AG08395 (cell line): ENCODE results near the gene EPGN.

ENCODE experiments used
- DNase-seq: peaks from one replicate; pipeline ENCODE4 v3.0.0; 2012; ENCODE audit warnings: mixed read lengths, low spot score

EPGN gene, protein sequence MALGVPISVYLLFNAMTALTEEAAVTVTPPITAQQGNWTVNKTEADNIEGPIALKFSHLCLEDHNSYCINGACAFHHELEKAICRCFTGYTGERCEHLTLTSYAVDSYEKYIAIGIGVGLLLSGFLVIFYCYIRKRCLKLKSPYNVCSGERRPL

DNA sequence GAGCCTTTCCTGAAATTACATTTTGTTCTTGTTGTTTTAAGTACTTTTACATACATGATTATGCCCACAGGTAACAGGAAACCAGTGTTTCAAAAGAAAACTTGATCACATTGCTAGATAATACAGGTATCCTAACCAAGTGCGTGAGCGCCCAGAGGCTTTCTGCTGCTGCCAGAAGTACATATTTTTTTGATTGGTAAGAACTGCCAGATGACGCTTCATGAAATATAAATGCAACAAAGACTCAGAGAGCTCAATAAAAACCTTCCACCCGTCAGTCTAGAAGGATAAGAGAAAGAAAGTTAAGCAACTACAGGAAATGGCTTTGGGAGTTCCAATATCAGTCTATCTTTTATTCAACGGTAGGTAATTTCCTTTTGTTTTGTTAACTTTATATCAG, at the start of gene EPGN:
Gene EPGN (plus strand): TSS at position 256 of the 400 bp plus-strand sequence. CDS start 64 bp downstream, at position 320.
- no peak for DNase-seq

DNA sequence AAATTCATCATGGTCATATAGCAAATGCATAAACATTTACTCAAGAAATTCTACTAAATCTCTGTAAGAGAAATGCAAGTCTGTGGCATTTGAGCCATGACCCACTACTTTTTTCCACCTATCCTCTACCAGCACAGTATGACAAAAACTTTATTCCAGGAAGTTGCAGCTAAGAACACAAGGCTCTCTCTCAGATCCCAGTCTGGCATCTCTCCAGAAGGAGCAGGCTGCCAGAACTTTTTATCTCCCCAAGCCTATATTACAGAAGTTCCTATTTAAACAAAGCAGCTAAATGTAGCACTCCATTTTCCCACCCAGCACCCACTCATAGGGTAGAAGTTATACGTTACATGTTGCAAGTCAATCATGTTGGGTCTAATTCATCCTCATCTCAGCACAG, 49.3 kb upstream of the EPGN start:
- DNase-seq = no peak

DNA sequence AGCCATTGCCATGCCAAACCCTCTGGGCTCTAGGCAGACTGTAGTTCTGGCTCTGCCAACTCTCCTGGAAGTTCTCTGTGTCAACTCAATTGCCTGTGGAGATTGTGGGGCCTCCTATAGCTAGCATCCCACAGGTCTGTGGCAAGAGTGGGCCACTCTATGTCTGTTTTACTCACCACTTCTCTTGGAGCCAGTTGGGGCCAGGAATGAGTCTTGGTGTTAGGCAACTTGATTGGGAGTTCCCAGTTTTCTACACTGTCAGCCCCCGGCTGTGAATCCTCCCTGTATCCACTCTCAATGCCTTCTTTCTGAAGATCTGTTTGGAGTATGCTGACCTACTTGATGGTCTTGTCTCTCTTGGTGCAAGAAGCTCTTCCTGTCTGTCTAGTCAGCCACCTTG, 48.2 kb upstream of the EPGN start:
- no peak for DNase-seq

DNA sequence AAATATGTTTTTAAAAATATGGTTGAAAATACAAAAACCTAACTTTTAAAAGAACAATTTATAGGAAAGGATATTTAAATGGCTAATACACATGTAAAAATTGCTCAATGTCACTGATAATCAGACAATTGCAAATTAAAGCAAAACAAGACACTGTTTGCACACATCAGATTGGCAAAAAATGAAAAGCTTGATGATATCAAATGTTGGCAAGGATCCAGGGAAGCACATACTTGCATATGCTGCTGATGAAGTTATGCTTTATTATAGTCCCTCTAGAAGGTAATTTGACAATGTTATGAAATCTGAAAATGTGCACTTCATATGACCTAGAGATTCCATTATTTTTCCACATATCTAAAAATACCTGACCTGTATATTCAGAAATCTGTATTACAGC, 45.7 kb upstream of the EPGN start:
- DNase-seq = no peak

DNA sequence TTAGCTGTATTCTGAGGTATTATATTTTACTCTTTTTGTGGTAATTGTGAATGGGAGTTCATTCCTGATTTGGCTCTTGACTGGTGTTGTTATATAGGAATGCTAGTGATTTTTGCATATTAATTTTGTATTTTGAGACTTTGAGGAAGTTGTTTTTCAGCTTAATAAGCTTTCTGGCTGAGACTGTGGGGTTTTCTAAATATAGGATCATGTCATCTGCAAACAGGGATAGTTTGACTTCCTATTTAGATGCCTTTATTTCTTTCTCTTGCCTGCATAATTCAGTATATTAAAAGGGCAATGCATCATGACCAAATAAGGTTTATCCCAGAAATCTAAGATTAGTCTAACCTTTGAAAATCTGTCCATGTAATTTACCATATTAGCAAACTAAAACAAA, 44.7 kb upstream of the EPGN start:
- DNase-seq = no peak

DNA sequence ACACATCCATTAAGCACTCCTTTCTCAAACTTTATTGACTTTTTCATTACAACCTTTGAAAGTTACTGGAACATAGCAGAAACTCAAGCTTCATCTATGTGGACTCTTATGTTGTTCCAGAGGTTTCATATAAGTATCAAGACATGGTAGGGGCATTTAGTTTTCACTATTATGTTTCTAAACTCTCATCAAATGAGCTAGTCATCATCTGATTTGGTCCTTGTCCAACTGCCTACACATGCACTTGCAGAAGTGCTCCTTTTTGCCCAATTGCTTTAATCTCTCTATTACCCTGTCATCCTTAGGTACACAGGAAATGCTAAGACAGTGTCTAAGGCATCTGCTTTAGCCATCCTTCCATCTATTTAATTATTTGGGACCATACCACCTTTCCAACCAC, 42.2 kb upstream of the EPGN start:
- DNase-seq = no peak

DNA sequence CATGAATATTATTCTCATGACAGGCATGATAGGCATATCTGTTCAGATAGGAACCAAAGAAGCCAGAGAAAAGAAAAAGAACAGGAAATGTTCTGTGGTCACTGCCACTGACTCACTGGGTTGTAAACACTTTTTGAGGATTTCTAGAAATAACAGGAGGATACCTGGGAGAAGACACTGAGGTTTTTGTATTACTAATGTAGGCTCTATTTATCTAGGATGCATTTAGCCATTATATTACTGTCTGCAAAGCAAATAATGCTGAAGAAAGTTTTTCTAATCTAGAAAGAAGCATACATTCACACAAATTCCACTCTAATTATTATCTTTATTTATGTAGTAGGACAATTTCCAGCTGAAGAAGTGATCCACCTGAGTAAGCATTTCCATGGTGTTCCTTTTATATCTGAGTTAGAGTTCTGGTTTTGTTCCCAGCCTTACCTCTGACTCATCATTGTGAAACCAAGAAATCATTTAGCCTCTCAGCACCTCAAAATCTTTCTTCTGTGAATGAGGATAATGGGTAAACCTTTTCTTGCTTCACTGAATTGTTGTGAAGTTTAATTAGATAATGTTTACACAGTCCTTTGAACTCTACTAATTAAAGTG, 40.2 kb upstream of the EPGN start:
- peak; percentile 59 for DNase-seq

DNA sequence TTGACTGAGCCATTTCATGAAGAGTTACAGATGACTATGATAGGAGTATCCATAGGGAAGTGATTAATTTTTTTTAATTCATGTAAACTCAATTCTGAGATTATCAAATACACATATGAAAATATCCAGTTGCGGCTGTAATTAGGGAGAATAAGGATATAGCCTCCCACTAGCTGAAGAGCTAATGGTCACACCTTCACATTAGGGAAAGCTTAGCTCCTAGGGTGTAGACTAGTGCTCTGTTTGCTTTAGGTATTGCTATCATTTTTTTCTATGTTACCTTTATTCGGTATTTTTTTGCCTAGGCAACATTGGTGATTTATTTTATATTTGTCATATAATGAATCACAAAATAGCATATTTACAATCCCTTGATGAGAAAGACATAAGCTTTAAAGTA, 39.6 kb upstream of the EPGN start:
- DNase-seq = no peak

DNA sequence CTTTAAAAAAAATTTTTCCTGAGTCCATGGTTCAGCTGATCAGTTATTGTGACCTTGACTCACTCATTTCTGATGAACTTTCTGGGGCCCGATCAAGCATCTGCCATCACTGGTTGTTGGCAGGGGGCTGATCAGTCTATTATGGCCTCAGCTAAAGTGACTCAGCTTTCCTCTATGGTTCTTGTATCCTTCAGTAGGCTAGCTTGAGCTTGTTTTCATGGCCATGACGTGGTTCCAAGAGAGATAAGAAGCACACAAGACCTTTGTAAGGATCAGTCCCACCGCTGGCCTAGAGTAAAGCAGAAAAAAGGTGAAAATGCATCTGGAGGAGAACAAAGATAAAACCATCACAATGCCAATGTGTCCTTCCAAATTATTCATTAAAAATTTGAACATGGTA, 29.8 kb upstream of the EPGN start:
- DNase-seq = no peak

DNA sequence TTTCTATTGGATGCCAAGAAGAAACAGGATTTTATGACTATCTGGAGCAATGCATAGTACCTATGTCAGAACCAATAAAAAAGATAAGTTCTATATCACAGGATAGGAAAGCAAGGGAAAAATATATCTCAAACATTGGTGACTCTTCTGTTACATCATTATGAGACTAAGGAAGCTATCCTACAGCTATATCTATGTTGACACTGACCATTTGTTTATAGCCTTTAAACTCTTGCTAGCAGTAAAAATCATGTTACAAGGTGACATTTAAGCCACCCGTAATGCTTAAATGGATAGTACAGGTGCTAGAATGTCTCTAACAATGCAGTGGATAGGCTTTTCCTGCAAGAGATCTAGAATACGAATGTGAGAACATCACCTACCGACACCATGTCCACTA, 28.6 kb upstream of the EPGN start:
- no peak for DNase-seq

DNA sequence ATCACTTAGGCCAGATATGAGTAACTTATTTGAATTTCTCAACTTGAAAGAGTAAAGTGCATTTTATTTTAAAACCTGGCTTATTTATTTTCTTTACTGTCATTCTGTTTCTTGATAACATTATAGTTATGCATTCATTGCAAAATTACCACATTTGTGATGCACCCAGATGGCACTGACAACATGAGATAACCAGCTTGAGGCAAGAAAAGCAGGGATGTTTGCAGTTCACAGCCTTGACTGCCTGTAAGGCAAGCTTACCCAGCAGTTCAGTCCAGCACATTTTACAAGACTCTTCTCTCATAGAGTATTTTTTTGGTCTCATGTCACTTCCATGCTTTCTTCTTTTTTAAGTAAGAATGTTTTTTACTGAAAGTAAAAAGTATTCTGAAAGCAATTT, 25.3 kb upstream of the EPGN start:
- DNase-seq = no peak

DNA sequence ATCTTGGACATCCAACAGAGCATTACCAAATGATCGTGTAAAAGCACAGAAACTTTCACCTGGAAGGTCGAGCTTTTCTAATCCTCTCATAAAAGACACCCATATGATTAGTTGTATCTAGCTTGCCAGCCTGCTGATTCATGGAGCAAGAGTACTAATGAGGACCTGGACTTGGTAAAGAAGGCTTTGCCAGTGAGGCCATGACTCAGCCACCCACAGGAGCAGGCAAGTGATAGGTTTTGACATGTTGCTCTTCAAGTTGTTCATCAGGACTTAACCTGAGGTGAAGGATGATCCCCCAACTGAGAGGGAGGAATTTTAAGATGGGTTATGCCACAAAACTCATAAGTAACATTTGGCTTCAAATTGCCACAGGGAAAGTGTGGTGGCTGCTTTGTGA, 24.7 kb upstream of the EPGN start:
- peak; percentile 24 for DNase-seq

DNA sequence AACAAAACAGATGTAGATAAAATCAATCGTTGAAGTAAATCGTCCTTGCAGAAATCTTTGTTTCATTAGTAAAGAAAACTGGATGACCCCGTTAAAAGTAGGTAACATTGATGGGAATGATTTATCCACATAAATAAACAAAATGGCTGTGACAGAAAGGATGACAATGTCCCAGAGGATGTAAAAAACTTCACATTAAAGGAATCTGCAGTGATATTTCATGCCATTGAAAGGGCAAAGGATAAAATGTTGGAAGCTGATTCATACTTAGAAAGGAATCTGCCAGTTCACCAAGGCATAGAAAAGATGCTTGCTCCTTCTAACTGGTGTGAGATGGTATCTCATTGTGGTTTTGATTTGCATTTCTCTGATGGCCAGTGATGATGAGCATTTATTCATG, 24.2 kb upstream of the EPGN start:
- peak; percentile 33 for DNase-seq

DNA sequence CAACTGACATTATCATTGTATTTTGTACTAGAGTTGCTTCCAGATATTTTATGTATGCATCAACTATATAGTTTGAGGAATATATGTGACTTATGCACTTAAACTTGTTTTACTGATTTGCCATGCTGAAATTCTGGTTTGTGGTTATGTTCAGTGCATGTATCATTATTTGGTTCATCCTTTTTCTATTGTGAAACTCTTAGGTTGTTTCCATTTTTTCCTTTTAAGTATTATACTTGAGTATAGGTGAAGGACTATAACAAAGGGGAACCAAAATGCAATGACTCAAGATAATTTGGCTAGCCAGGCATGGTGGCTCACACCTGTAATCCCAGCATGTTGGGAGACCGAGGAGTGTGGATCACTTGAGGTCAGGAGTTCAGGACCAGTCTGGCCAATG, 21.1 kb upstream of the EPGN start:
- DNase-seq = no peak

DNA sequence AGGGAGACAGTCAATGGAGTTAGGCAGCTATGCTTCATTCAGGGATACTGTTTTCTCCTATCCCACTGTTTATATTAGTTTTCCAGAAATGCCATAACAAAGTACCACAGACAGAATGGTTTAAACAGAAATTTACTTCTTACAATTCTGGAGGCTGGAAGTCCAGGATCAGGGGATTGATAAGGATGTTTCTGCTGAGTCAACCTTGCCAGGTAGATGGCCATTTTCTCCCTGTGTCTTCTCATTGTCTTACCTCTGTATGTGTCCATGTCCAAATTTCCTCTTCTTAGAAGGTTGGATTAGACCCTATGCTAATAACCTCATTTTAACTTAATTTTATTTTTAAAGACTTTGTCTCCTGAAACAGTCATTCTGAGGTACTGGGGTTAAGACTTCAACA, 20.5 kb upstream of the EPGN start:
- no peak for DNase-seq

DNA sequence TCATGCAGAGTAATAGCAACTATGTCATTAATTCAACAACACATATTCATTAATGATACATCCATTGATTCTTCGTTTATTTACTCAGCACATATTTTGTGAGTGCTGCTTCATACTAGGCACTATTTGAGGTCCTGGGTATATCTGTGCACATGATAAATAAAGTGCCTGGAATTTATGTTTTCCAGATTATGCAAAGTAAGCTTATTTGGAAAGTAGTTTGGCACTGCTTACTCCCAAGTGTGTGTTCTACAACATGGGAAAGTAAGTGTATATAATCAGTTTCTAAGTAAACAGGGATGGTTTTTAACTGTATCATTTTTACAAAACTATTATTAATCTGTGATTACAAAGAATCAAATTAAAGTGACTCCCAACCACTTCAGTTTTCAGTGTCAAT, 16.8 kb upstream of the EPGN start:
- DNase-seq = no peak

DNA sequence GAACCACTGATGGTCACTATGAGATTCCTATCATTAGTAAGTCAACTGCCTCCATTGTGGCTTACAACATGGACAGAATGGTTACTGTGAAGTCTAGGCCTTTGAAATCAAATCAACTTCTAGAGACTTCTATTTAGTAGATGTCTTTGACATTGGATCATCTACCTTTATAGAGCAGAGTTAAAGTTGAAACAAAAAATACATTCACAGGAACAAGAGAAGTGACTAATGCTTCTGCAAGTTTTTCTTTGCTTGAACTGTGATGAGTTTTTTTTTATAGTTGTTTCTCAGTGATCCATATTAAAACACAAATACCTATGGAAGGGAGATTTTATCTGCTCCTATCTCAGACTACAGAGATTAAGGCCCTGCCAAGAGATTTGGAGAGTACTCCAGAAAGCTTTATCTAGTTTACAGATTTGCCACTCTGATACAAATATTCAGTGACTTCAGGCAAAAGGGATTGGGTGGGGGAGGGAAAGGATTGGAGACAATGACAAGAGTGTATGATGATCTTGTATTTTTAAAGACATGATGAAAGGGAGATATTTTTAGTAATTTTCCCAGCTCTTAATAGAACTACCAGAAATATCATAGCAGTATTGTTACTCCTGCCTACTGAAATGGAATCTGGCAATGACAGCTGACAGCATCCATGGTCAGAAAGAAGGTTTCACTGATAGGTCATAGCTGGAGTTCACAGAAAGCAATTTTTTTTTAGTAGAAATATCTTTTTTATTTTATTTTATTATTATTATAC, 16.0 kb upstream of the EPGN start:
- DNase-seq = no peak

DNA sequence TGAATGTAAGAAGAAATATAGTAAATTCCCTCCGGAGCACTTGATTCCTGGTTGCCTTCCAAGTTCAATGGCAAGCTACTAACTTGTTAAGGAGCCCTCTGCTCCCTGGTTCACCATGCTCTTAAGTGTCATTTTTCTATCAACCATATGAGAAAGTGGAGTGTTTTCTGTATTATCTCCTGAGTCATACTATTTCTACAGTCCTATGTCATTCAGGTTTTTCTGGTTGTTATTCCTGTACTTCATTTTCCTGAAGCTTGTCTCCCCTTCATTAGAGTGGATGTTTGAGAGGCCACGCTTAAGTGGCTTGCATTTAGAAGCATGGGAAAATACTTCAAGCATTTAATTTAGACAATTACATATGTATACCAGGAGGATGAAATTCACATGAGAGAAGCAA, 14.7 kb upstream of the EPGN start:
- DNase-seq = no peak

DNA sequence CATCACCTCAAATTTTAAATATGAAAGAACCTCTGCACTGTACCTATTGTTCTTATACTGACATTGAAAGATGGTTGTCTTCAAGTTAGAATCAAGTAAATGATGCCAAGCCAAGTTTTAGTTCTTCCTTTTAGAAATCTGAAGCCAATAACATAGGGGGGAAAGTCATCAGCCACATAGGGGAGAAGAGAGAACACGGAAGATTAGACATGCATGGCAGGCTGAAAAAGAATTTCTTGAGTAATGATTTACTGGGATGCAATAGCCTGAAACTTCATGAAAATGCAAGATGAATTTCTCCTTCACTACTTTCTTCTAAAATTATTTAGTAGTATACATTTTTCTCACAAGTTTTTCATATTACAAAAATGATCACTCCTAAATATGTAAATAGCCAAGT, 13.6 kb upstream of the EPGN start:
- no peak for DNase-seq

DNA sequence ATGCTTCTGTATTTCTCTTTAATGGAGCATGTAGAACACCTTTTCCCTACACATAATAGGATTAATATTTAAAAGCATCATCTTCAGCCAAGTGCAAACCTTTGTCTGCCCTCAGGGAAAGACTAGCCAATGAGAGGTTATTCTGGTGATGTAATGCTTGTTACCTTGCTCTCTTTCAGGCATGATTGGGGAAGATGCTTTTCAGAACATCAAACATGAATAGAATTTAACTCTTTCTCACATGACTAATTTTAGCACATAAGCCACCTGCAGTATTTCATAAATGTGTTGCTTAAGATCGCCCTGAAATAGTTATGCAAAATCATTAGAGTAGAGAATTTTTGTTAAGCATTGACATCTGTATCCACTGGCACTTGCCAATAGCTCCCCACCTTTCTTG, 10.7 kb upstream of the EPGN start:
- no peak for DNase-seq

DNA sequence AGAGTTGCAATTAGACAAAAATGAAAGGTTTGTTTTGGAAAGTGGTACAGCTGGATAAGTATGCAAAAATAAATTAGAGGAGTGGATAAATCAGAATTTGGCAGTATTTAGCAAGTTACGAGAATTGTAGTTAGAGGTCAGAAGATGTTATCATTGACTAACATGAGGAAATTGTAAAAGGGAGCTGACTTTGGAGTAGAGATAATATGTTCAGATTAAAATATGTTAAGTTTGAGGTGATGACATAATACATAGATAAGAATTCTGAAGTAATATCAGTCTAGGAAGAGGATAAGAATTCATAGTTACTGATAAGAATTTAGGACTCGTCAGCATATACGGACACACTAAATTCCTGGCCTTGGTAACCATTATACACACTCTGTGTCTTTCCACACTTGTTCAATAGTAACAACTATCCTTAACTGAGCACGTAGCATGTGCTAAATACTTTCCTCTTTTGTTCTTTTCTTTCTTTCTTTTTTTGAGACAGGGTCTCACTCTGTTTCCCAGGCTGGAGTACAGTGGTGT, 4.1 kb upstream of the EPGN start:
- DNase-seq = no peak

DNA sequence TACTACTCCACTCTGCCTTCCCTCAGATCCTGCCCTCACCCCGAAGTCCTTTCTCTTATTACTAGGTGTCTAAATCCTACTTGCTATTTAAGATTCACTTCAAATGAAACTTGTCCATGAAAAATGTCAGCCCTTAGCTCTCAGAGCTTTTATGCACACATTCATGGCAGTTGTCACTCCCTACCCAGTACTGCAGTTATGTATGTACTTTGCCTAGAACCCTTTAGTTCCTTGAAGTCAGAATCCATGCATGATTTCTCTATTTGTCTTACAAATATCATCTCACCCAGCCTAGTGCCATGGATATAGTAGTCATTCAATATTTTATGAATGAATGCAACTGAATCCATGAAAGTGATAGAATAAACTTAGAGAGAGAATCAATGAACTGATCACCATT, 3.3 kb upstream of the EPGN start:
- no peak for DNase-seq

DNA sequence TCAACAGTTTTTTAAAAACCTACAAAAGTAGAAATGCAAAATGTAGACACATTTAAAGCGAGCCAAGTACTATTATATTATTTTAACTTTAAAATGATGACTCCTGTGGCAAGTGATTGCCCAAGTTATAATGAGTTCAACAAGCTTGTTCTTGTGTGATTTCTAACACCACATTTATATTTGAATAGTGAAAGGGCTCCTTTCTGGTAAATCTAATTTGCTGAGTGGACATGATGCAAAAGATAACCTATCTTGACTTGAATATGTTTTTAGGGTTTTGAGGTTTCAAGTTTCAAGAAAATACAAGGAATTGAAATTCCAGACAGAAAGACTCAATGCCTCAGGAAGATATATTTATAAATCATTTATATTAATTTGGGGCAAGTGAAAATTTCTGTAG, 1.1 kb upstream of the EPGN start:
- no peak for DNase-seq

DNA sequence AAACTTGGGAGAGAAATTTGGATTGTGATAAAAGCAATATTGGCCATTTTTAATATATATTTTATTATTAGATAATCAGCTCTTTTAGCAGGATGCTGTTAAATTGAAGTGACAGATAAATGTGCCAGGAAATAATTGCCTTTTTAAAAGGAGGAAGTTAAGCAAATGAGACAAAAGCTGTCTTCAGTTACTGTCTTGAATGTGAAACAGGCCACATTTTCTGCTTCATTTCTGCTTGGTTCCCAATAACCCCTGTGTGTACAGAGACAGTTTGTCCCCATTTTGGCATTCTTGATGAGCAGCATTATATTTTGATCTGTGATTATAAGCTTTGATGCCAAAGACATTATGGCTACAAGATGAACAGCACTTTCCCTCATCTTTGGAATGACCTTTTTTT, 953 bp downstream of the EPGN start:
- DNase-seq = no peak
